ENCODE results near the gene CREBBP. TPM values are rescaled to one million over a fixed set of nuclear protein-coding genes. Genes with fewer than 3 reads are reported as not detected.

CREBBP gene
- total RNA-seq, 1 donor from 2014 or later: 53.0 TPM

- peaks cover 4% of the 10 kb centered on the region for H3K36me3 ChIP-seq (ENCODE audit: insufficient read depth, low read length)
- H3K4me3 ChIP-seq (ENCODE audit: insufficient read depth, low read depth, low read length): no peak overlapping the region
- Mint-ChIP-seq H3K4me1 (ENCODE audit: low read depth, unreplicated experiment) (no peaks in the 10 kb centered on the region), H3K27me3 (ENCODE audit: low read depth, unreplicated experiment) (no peaks in the 10 kb centered on the region), H3K27ac (ENCODE audit: unreplicated experiment) (no peak overlapping the region), H3K9me3 (ENCODE audit: unreplicated experiment) (no peaks in the 10 kb centered on the region), H3K36me3 (ENCODE audit: low read depth, unreplicated experiment) (peaks cover 8% of the 10 kb centered on the region), H3K4me3 (ENCODE audit: unreplicated experiment) (no peak overlapping the region)
- DNase-seq (ENCODE audit: low read depth): no peak
- no peak for TF ChIP-seq EZH2 (IDR thresholded peaks at IDR 0.05; ENCODE audit: insufficient read depth, low read length)
- TF ChIP-seq CTCF (IDR thresholded peaks at IDR 0.05; ENCODE audit: insufficient read depth, low read depth, low read length): no peak
- H3K27ac ChIP-seq (ENCODE audit: low read depth, low read length): no peak overlapping the region
- H3K9ac ChIP-seq (ENCODE audit: low read length): no peak overlapping the region
- FAIRE-seq: no peak
- peaks cover 28% of the 10 kb centered on the region for H4K20me1 ChIP-seq (ENCODE audit: insufficient read depth, low read length)
- H3K9me3 ChIP-seq (ENCODE audit: insufficient read depth, low read depth, low read length): no peaks in the 10 kb centered on the region
- no peak overlapping the region for H2AFZ ChIP-seq (ENCODE audit: low read depth, low read length)
- H3K79me2 ChIP-seq (ENCODE audit: insufficient read depth, low read length): no peaks in the 10 kb centered on the region
- H3K4me1 ChIP-seq (ENCODE audit: insufficient read depth, low read length): no peaks in the 10 kb centered on the region
- H3K4me2 ChIP-seq (ENCODE audit: low read length): no peak overlapping the region
- H3K27me3 ChIP-seq (ENCODE audit: insufficient read depth, low read length): no peaks in the 10 kb centered on the region
Observed at GRCh38 chr16:3726021-3726687, 154.4 kb downstream of the CREBBP start.

GRCh38 chr16:3725276-3725675 lies 155.2 kb downstream of the CREBBP start:
- no peak overlapping the region for H3K27ac ChIP-seq (ENCODE audit: low read depth, low read length)
- no peaks in the 10 kb centered on the region for H3K4me1 ChIP-seq (ENCODE audit: insufficient read depth, low read length)
- no peaks in the 10 kb centered on the region for H3K27me3 ChIP-seq (ENCODE audit: insufficient read depth, low read length)
- peaks cover 4% of the 10 kb centered on the region for H3K36me3 ChIP-seq (ENCODE audit: insufficient read depth, low read length)
- no peak for TF ChIP-seq EZH2 (IDR thresholded peaks at IDR 0.05; ENCODE audit: insufficient read depth, low read length)
- TF ChIP-seq CTCF (IDR thresholded peaks at IDR 0.05; ENCODE audit: insufficient read depth, low read depth, low read length): no peak
- no peaks in the 10 kb centered on the region for H3K4me1 Mint-ChIP-seq (ENCODE audit: low read depth, unreplicated experiment)
- H3K4me2 ChIP-seq (ENCODE audit: low read length): no peak overlapping the region
- H3K9me3 Mint-ChIP-seq (ENCODE audit: unreplicated experiment): no peaks in the 10 kb centered on the region
- H3K27me3 Mint-ChIP-seq (ENCODE audit: low read depth, unreplicated experiment): no peaks in the 10 kb centered on the region
- H3K4me3 ChIP-seq (ENCODE audit: insufficient read depth, low read depth, low read length): no peak overlapping the region
- H3K36me3 Mint-ChIP-seq (ENCODE audit: low read depth, unreplicated experiment): peaks cover 3% of the 10 kb centered on the region
- no peak for FAIRE-seq
- H3K4me3 Mint-ChIP-seq (ENCODE audit: unreplicated experiment): no peak overlapping the region
- no peak for DNase-seq (ENCODE audit: low read depth)
- no peaks in the 10 kb centered on the region for H3K9me3 ChIP-seq (ENCODE audit: insufficient read depth, low read depth, low read length)
- no peak overlapping the region for H2AFZ ChIP-seq (ENCODE audit: low read depth, low read length)
- no peaks in the 10 kb centered on the region for H3K79me2 ChIP-seq (ENCODE audit: insufficient read depth, low read length)
- H4K20me1 ChIP-seq (ENCODE audit: insufficient read depth, low read length): peaks cover 20% of the 10 kb centered on the region
- no peak overlapping the region for H3K27ac Mint-ChIP-seq (ENCODE audit: unreplicated experiment)
- H3K9ac ChIP-seq (ENCODE audit: low read length): no peak overlapping the region

GRCh38 chr16:3722508-3722907 lies 158.0 kb downstream of the CREBBP start:
- peaks cover 4% of the 10 kb centered on the region for H3K36me3 ChIP-seq (ENCODE audit: insufficient read depth, low read length)
- TF ChIP-seq EZH2 (IDR thresholded peaks at IDR 0.05; ENCODE audit: insufficient read depth, low read length): no peak
- no peak for TF ChIP-seq CTCF (IDR thresholded peaks at IDR 0.05; ENCODE audit: insufficient read depth, low read depth, low read length)
- Mint-ChIP-seq H3K36me3 (ENCODE audit: low read depth, unreplicated experiment) (no peaks in the 10 kb centered on the region), H3K4me1 (ENCODE audit: low read depth, unreplicated experiment) (peaks cover 3% of the 10 kb centered on the region), H3K9me3 (ENCODE audit: unreplicated experiment) (no peaks in the 10 kb centered on the region), H3K4me3 (ENCODE audit: unreplicated experiment) (no peak overlapping the region), H3K27ac (ENCODE audit: unreplicated experiment) (no peak overlapping the region), H3K27me3 (ENCODE audit: low read depth, unreplicated experiment) (no peaks in the 10 kb centered on the region)
- no peaks in the 10 kb centered on the region for H3K27me3 ChIP-seq (ENCODE audit: insufficient read depth, low read length)
- FAIRE-seq (no peak), DNase-seq (ENCODE audit: low read depth) (no peak)
- no peak overlapping the region for H3K4me2 ChIP-seq (ENCODE audit: low read length)
- no peaks in the 10 kb centered on the region for H3K79me2 ChIP-seq (ENCODE audit: insufficient read depth, low read length)
- peaks cover 4% of the 10 kb centered on the region for H4K20me1 ChIP-seq (ENCODE audit: insufficient read depth, low read length)
- peaks cover 6% of the 10 kb centered on the region for H3K4me1 ChIP-seq (ENCODE audit: insufficient read depth, low read length)
- no peak overlapping the region for H3K9ac ChIP-seq (ENCODE audit: low read length)
- no peak overlapping the region for H2AFZ ChIP-seq (ENCODE audit: low read depth, low read length)
- H3K27ac ChIP-seq (ENCODE audit: low read depth, low read length): no peak overlapping the region
- H3K9me3 ChIP-seq (ENCODE audit: insufficient read depth, low read depth, low read length): no peaks in the 10 kb centered on the region
- no peak overlapping the region for H3K4me3 ChIP-seq (ENCODE audit: insufficient read depth, low read depth, low read length)

Data from astrocyte (in vitro differentiated cells and primary cell).